GM21381 (cell line): ENCODE measurements around the gene SARS1.
"Not testable (repeated sequence)": the region's sequence is repeated elsewhere in the genome, so short reads cannot be mapped to it uniquely, and the experiment has no call there.

Experiments
- ATAC-seq: cut with Tn5 transposase; IDR thresholded peaks from one replicate; pipeline ENCODE4 v1.9.1; 2021; ENCODE audit warnings: mild to moderate bottlenecking, moderate library complexity; ENCODE audit not compliant: unreplicated experiment

The SARS1 gene, protein sequence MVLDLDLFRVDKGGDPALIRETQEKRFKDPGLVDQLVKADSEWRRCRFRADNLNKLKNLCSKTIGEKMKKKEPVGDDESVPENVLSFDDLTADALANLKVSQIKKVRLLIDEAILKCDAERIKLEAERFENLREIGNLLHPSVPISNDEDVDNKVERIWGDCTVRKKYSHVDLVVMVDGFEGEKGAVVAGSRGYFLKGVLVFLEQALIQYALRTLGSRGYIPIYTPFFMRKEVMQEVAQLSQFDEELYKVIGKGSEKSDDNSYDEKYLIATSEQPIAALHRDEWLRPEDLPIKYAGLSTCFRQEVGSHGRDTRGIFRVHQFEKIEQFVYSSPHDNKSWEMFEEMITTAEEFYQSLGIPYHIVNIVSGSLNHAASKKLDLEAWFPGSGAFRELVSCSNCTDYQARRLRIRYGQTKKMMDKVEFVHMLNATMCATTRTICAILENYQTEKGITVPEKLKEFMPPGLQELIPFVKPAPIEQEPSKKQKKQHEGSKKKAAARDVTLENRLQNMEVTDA

GRCh38 chr1:109213824-109214693, at the start of gene SARS1:
TSS of gene SARS1 (plus strand) at chr1:109213918. CDS start at chr1:109213993, 75 bp downstream.
- peak; percentile 85 for ATAC-seq

DNA sequence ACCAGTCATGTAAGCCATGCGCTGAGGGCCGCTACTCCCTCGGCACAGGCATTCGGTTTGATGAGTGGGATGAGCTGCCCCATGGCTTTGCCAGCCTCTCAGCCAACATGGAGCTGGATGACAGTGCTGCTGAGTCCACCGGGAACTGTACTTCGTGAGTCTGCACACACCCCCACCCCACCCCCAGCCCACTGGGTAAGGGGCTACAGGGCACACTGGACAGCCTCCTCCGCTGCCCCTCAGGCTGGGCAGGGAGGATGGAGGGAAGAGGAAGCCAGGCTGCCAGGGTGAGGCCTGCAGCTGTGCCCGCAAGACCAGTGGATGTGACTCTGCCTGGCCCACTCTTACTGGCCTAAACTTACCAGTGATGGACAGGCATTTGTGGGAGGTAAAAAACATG, 49.2 kb upstream of the SARS1 start:
- ATAC-seq, result no peak

DNA sequence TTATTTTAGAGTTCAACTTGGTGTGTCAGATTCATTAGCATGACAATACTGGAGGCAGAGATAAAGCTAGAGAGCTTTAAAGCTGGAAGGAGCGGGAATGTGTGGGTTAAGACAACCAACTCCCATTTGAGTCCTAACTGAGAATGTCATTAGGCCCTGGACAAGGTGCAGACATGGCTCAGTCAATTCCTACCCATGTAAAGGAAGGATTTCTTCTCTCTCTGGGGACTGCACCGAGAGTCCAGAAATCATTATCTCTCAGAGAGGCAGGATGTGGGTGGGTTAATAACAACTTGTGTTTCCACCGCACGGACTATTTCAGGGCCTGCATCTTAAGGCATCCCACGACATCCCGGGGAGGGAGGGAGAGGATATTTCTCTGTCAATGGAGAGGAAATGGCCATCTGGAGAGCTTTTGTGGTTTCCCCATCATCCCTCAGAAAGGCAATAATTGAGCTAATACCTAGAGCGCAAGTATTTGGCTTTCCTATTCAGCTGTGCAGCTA, 46.7 kb upstream of the SARS1 start:
- no peak for ATAC-seq

GRCh38 chr1:109170035-109170764, 43.5 kb upstream of the SARS1 start:
- ATAC-seq, result no peak

- ATAC-seq, result no peak
These were observed 42.1 kb upstream of the SARS1 start for GRCh38 chr1:109171646-109172045.

DNA sequence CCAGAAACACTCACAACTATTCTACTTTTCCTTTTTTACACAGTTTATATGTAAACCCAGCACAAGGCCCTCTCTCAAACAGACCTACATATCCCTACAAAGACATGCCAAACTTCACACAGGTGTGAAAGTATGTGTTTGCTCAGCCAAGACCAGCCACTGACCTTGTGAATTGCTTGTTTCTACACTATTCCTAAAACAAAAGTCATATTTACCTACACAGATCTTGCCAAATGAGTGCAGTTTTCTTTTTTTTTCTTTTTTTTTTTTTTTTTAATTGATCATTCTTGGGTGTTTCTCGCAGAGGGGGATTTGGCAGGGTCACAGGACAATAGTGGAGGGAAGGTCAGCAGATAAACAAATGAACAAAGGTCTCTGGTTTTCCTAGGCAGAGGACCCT, 37.4 kb upstream of the SARS1 start:
- ATAC-seq, result not testable (repeated sequence)

DNA sequence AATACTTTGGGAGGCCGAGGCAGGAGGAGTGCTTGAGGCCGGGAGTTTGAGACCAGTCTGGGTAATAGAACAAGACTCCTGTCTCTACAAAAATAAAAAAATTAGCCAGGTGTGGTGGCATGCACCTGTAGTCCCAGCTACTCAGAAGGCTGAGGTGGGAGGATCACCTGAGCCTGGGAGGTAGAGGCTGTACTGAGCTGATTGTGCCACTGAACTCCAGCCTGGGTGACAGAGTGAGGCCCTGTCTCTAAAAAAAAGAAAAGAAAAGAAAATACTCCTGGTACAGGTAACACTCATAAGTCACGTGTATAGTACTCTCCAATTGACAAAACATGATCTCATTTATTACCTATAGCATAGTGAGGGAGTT, 33.0 kb upstream of the SARS1 start:
- ATAC-seq, result not testable (repeated sequence)

- no peak for ATAC-seq
These were observed 32.5 kb upstream of the SARS1 start for GRCh38 chr1:109181085-109181806.

GRCh38 chr1:109181807-109182163, 31.9 kb upstream of the SARS1 start:
- ATAC-seq, result no peak

DNA sequence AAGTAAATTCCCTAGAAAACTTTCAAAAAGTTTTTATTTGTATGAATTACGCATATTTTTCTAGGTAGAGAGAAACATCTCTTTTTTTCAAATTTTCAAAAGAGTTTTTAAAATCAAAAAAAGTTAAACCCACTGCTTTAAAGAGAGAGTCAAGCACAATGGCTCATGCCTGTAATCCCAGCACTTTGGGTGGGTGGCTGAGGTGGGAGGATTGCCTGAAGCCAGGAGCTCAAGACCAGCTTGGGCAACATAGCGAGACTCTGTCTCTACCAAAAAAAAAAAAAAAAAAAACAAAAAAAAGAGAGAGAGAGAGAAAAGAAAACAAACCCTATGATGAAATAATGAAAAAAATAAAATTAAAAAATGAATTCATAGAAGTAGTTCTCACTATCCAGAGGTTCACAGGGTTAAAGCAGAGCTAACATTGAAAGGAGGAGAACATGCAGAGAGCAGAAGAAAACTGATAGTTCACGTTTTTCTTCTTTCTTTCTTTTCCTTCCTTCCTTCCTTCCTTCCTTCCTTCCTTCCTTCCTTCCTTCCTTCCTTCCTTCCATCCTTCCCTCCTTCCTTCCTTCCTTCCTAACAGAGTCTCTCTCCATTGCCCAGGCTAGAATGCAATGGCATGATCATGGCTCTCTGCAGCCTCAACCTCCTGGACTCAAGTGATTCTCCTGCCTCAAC, 30.5 kb upstream of the SARS1 start:
- no peak for ATAC-seq

DNA sequence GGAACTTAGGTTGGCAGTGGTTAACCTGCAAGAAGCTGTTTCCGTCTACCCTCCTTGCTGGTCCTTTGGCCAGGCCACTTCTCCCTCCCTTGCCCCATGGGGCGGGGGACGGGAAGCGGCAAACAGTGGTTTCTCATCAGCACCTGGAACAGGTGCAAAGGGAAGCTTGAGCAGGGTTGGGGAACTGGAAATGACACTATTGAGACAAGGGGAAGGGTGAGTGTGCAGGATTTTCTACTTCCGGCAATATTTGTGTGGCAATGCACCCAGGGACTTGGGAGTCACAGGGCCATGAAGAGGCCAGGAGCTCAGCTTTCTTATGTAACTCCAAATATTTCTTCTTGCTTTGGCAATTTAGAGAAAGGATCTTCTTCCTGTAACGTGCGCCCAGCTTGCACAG, 29.0 kb upstream of the SARS1 start:
- ATAC-seq, result no peak

DNA sequence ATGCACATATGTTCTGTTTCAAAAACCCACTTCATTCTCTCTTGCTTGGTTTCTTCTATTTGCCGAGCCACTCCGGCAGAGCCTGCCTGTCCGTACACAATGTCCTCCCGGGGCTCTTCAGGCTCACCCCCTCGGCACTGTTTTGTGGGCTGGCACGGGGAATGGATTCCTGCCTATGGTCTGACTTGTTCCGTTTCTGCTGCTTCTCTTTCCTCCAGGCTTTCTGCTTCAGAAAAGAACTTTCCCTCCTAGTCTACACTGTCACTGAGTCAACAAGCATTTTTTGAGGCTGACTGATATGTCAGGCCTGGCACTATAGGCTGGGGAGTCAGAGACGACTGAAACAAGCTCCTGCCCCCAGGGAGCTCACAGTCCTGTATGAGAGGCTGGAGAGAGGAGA, 28.4 kb upstream of the SARS1 start:
- no peak for ATAC-seq

GRCh38 chr1:109185990-109186732, 27.6 kb upstream of the SARS1 start:
- ATAC-seq, result no peak

GRCh38 chr1:109186733-109187086, 27.0 kb upstream of the SARS1 start:
- no peak for ATAC-seq

DNA sequence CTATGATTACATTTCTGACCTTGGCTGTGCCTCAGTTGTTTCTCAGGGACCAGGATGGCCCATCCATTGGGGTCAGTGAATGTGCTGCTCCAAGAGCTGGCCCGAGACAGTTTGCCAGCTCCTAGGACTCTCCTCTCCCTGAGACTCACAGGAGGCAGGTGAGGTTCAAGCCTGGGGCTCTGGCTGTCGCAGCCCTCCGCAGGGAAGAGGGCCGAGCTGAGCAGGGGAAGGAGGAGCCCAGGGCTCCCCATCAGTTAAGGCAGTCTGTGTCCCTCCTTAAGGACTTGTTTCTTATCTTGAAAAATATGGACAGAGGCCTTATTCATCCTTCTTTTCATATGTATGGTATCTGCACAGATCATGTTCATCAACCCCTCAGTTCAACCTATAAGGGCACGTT, 26.6 kb upstream of the SARS1 start:
- ATAC-seq, result no peak

GRCh38 chr1:109188200-109188599, 25.5 kb upstream of the SARS1 start:
- ATAC-seq, result no peak

DNA sequence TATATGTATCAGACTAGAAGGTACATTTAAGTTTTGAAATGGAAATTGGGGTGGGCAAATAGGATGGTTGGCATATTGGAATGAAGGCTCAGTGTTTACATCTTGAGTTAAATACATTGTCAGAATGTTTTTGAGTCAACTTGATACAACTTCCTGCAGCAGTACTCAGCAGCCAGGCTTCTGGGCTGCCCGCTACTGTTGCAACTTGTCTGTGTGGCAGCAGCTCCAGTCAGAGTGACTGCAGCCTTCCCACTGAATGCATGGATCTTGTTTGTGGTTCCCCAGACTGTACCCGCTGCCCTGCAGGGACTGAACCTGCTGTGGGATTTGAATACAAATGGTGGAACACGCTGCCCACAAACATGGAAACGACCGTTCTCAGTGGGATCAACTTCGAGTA, 24.9 kb upstream of the SARS1 start:
- ATAC-seq, result no peak

GRCh38 chr1:109190189-109190588, 23.5 kb upstream of the SARS1 start:
- no peak for ATAC-seq

- no peak for ATAC-seq
These were observed 22.3 kb upstream of the SARS1 start for GRCh38 chr1:109191377-109191776.
